HG02884 (cell line): ENCODE measurements around the gene RAB34.
"Not testable (repeated sequence)": the region's sequence is repeated elsewhere in the genome, so short reads cannot be mapped to it uniquely, and the experiment has no call there.

Experiments used
- ATAC-seq: cut with Tn5 transposase; IDR thresholded peaks from one replicate; pipeline ENCODE4 v1.9.1; 2021; ENCODE audit warnings: mild to moderate bottlenecking, moderate library complexity; ENCODE audit not compliant: unreplicated experiment

The RAB34 gene

GRCh38 chr17:28746611-28747050, 29.0 kb upstream of the RAB34 start:
- no peak for ATAC-seq

- ATAC-seq: no peak
Observed at GRCh38 chr17:28745786-28746411, 28.2 kb upstream of the RAB34 start.

GRCh38 chr17:28744972-28745785, 27.5 kb upstream of the RAB34 start:
- no peak for ATAC-seq

- no peak for ATAC-seq
Observed at GRCh38 chr17:28744104-28744971, 26.7 kb upstream of the RAB34 start.

- peak; percentile 49 for ATAC-seq
Observed at GRCh38 chr17:28743243-28744103, 25.8 kb upstream of the RAB34 start, which contains the start of gene TRAF4. Gene TRAF4, plus strand, starts transcription at chr17:28744011. Its CDS starts 102 bp downstream, at chr17:28744113.

- ATAC-seq: no peak
Observed at GRCh38 chr17:28741358-28742349, 24.0 kb upstream of the RAB34 start.

GRCh38 chr17:28740406-28741357, 23.0 kb upstream of the RAB34 start:
- no peak for ATAC-seq

- no peak for ATAC-seq
Observed at GRCh38 chr17:28738680-28739384, 21.2 kb upstream of the RAB34 start.

- ATAC-seq: peak; percentile 44
Observed at GRCh38 chr17:28737770-28738679, 20.4 kb upstream of the RAB34 start.

- no peak for ATAC-seq
Observed at GRCh38 chr17:28737316-28737715, 19.6 kb upstream of the RAB34 start.

GRCh38 chr17:28735913-28736769, 18.5 kb upstream of the RAB34 start:
- not testable (repeated sequence) for ATAC-seq

GRCh38 chr17:28735242-28735722, 17.6 kb upstream of the RAB34 start:
- ATAC-seq: no peak

- no peak for ATAC-seq
Observed at GRCh38 chr17:28734712-28735241, 17.1 kb upstream of the RAB34 start.

- no peak for ATAC-seq
Observed at GRCh38 chr17:28733346-28733745, 15.7 kb upstream of the RAB34 start.

- ATAC-seq: no peak
Observed at GRCh38 chr17:28729950-28730330, 12.3 kb upstream of the RAB34 start.
